ENCODE results near the gene ARF4. TPM values are rescaled to one million over a fixed set of nuclear protein-coding genes. Genes with fewer than 3 reads are reported as not detected.
A peak's percentile ranks its signal among the peaks of the same experiment; 100 is the strongest.

The ARF4 gene
- total RNA-seq, 1 donor from 2014 or later, result 471 TPM

DNA sequence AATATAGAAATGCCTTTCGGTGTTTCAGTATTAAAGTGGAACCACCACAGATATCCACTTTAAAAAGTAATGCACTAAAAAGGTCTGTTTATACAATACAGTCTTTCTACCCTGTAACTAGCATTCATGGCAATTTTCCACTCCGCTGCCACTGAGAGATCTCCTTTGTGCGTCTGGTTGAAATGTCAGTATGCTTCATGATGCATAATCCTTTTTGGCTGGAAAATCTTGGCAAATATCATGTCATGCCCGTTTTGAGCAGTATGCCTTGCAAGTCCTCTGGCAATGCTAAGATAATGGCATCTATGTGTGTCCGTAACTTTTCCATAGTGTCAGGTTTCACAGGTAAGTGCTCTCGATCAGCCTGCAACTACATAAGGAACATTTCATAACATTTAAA lies 30.8 kb upstream of the ARF4 start:
- no peaks in the 10 kb centered on the region for H3K9me3 Mint-ChIP-seq (ENCODE audit: unreplicated experiment)
- no peak overlapping the region for H3K4me3 Mint-ChIP-seq (ENCODE audit: unreplicated experiment)
- peaks cover 31% of the 10 kb centered on the region for H3K36me3 ChIP-seq (ENCODE audit: insufficient read depth, low read length)
- H3K27me3 ChIP-seq (ENCODE audit: insufficient read depth, low read length), result no peaks in the 10 kb centered on the region
- no peaks in the 10 kb centered on the region for H3K79me2 ChIP-seq (ENCODE audit: insufficient read depth, low read length)
- H3K9ac ChIP-seq (ENCODE audit: low read length), result no peak overlapping the region
- no peaks in the 10 kb centered on the region for H3K4me1 Mint-ChIP-seq (ENCODE audit: low read depth, unreplicated experiment)
- no peak overlapping the region for H3K27ac Mint-ChIP-seq (ENCODE audit: unreplicated experiment)
- H4K20me1 ChIP-seq (ENCODE audit: insufficient read depth, low read length), result no peaks in the 10 kb centered on the region
- DNase-seq (ENCODE audit: low read depth) (no peak), FAIRE-seq (no peak)
- no peaks in the 10 kb centered on the region for H3K4me1 ChIP-seq (ENCODE audit: insufficient read depth, low read length)
- H3K4me3 ChIP-seq (ENCODE audit: insufficient read depth, low read depth, low read length), result no peak overlapping the region
- no peaks in the 10 kb centered on the region for H3K27me3 Mint-ChIP-seq (ENCODE audit: low read depth, unreplicated experiment)
- H3K9me3 ChIP-seq (ENCODE audit: insufficient read depth, low read depth, low read length), result no peaks in the 10 kb centered on the region
- H2AFZ ChIP-seq (ENCODE audit: low read depth, low read length), result no peak overlapping the region
- peaks cover 11% of the 10 kb centered on the region for H3K36me3 Mint-ChIP-seq (ENCODE audit: low read depth, unreplicated experiment)
- no peak overlapping the region for H3K4me2 ChIP-seq (ENCODE audit: low read length)
- H3K27ac ChIP-seq (ENCODE audit: low read depth, low read length), result no peak overlapping the region
- TF ChIP-seq, protein P1, sequence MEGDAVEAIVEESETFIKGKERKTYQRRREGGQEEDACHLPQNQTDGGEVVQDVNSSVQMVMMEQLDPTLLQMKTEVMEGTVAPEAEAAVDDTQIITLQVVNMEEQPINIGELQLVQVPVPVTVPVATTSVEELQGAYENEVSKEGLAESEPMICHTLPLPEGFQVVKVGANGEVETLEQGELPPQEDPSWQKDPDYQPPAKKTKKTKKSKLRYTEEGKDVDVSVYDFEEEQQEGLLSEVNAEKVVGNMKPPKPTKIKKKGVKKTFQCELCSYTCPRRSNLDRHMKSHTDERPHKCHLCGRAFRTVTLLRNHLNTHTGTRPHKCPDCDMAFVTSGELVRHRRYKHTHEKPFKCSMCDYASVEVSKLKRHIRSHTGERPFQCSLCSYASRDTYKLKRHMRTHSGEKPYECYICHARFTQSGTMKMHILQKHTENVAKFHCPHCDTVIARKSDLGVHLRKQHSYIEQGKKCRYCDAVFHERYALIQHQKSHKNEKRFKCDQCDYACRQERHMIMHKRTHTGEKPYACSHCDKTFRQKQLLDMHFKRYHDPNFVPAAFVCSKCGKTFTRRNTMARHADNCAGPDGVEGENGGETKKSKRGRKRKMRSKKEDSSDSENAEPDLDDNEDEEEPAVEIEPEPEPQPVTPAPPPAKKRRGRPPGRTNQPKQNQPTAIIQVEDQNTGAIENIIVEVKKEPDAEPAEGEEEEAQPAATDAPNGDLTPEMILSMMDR (IDR thresholded peaks at IDR 0.05; ENCODE audit: insufficient read depth, low read depth, low read length), result no peak
- no peak for TF ChIP-seq EZH2 (IDR thresholded peaks at IDR 0.05; ENCODE audit: insufficient read depth, low read length)

DNA sequence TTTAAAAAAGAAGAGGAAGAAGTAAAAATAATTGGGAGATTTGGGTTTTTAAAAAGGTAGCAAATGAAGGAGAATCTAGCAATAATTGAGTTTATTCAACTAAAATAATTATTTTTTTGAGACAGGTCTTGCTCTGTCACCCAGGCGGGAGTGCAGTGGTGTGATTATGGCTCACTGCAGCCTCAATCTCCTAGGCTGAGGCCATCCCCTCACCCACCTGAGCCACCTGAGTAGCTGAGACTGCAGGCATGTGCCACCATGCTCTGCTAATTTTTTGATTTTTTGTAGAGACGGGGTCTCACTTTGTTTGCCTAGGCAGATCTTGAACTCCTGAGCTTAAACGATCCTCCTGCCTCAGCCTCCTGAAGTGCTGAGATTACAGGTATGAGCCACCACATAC lies 27.7 kb upstream of the ARF4 start:
- H3K4me1 ChIP-seq (ENCODE audit: insufficient read depth, low read length), result no peaks in the 10 kb centered on the region
- Mint-ChIP-seq H3K27ac (ENCODE audit: unreplicated experiment) (peak overlapping the region; percentile 7), H3K9me3 (ENCODE audit: unreplicated experiment) (no peaks in the 10 kb centered on the region), H3K36me3 (ENCODE audit: low read depth, unreplicated experiment) (peaks cover 12% of the 10 kb centered on the region), H3K27me3 (ENCODE audit: low read depth, unreplicated experiment) (no peaks in the 10 kb centered on the region), H3K4me3 (ENCODE audit: unreplicated experiment) (no peak overlapping the region), H3K4me1 (ENCODE audit: low read depth, unreplicated experiment) (no peaks in the 10 kb centered on the region)
- FAIRE-seq (no peak), DNase-seq (ENCODE audit: low read depth) (no peak)
- H3K4me2 ChIP-seq (ENCODE audit: low read length), result no peak overlapping the region
- H3K9me3 ChIP-seq (ENCODE audit: insufficient read depth, low read depth, low read length), result no peaks in the 10 kb centered on the region
- no peak overlapping the region for H3K27ac ChIP-seq (ENCODE audit: low read depth, low read length)
- H4K20me1 ChIP-seq (ENCODE audit: insufficient read depth, low read length), result no peaks in the 10 kb centered on the region
- TF ChIP-seq, protein P1 (IDR thresholded peaks at IDR 0.05; ENCODE audit: insufficient read depth, low read depth, low read length), result no peak
- TF ChIP-seq EZH2 (IDR thresholded peaks at IDR 0.05; ENCODE audit: insufficient read depth, low read length), result no peak
- H3K4me3 ChIP-seq (ENCODE audit: insufficient read depth, low read depth, low read length), result no peak overlapping the region
- H3K79me2 ChIP-seq (ENCODE audit: insufficient read depth, low read length), result no peaks in the 10 kb centered on the region
- H3K36me3 ChIP-seq (ENCODE audit: insufficient read depth, low read length), result peaks cover 23% of the 10 kb centered on the region
- H2AFZ ChIP-seq (ENCODE audit: low read depth, low read length), result no peak overlapping the region
- H3K9ac ChIP-seq (ENCODE audit: low read length), result no peak overlapping the region
- H3K27me3 ChIP-seq (ENCODE audit: insufficient read depth, low read length), result no peaks in the 10 kb centered on the region

DNA sequence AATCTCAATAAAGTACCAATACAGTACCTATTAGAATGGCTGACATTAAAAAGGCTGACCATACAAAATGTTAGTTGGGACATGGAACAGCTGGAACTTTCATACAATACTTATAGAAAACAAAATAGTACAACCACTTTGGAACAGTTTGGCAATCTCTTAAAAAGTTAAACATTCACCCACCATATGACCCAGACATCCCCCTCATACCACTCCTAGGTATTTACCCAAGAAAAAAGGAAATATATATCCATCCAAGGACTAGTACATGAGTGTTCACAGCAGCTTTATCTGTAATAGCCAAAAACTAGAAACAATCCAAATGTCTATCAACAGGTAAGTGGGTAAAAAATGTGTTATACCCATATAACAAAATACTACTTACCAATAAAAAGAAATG lies 25.2 kb upstream of the ARF4 start:
- peaks cover 10% of the 10 kb centered on the region for H3K36me3 ChIP-seq (ENCODE audit: insufficient read depth, low read length)
- H2AFZ ChIP-seq (ENCODE audit: low read depth, low read length), result no peak overlapping the region
- Mint-ChIP-seq H3K4me1 (ENCODE audit: low read depth, unreplicated experiment) (no peaks in the 10 kb centered on the region), H3K27ac (ENCODE audit: unreplicated experiment) (no peak overlapping the region), H3K4me3 (ENCODE audit: unreplicated experiment) (no peak overlapping the region), H3K9me3 (ENCODE audit: unreplicated experiment) (no peaks in the 10 kb centered on the region), H3K27me3 (ENCODE audit: low read depth, unreplicated experiment) (no peaks in the 10 kb centered on the region), H3K36me3 (ENCODE audit: low read depth, unreplicated experiment) (peaks cover 17% of the 10 kb centered on the region)
- FAIRE-seq (no peak), DNase-seq (ENCODE audit: low read depth) (no peak)
- H3K9me3 ChIP-seq (ENCODE audit: insufficient read depth, low read depth, low read length), result no peaks in the 10 kb centered on the region
- no peak overlapping the region for H3K4me2 ChIP-seq (ENCODE audit: low read length)
- TF ChIP-seq EZH2 (IDR thresholded peaks at IDR 0.05; ENCODE audit: insufficient read depth, low read length), result no peak
- TF ChIP-seq, protein P1 (IDR thresholded peaks at IDR 0.05; ENCODE audit: insufficient read depth, low read depth, low read length), result no peak
- H3K27ac ChIP-seq (ENCODE audit: low read depth, low read length), result no peak overlapping the region
- H3K27me3 ChIP-seq (ENCODE audit: insufficient read depth, low read length), result no peaks in the 10 kb centered on the region
- H3K4me3 ChIP-seq (ENCODE audit: insufficient read depth, low read depth, low read length), result no peak overlapping the region
- H3K79me2 ChIP-seq (ENCODE audit: insufficient read depth, low read length), result no peaks in the 10 kb centered on the region
- no peaks in the 10 kb centered on the region for H4K20me1 ChIP-seq (ENCODE audit: insufficient read depth, low read length)
- no peaks in the 10 kb centered on the region for H3K4me1 ChIP-seq (ENCODE audit: insufficient read depth, low read length)
- H3K9ac ChIP-seq (ENCODE audit: low read length), result no peak overlapping the region
